ENCODE data around the gene APOB. TPM values are rescaled to one million over a fixed set of nuclear protein-coding genes. Genes with fewer than 3 reads are reported as not detected.

APOB gene
- polyA plus RNA-seq, 5 donors: 0.03 to 11.2 (median 0.06) TPM

GRCh38 chr2:21005700-21006422 is 38.0 kb downstream of the APOB start:
- DNase-seq: no peak

GRCh38 chr2:21005111-21005699 is 38.7 kb downstream of the APOB start:
- DNase-seq: no peak

GRCh38 chr2:21004181-21004572 is 39.7 kb downstream of the APOB start:
- DNase-seq: no peak

- DNase-seq: no peak
These were observed 40.2 kb downstream of the APOB start for GRCh38 chr2:21003572-21004180.

GRCh38 chr2:21002814-21003192 is 41.1 kb downstream of the APOB start:
- no peak for DNase-seq

GRCh38 chr2:21001988-21002813 is 41.7 kb downstream of the APOB start:
- no peak for DNase-seq

- DNase-seq: no peak
These were observed 42.5 kb downstream of the APOB start for GRCh38 chr2:21001225-21001946.

GRCh38 chr2:20999906-21000645 is 43.8 kb downstream of the APOB start:
- no peak for DNase-seq

- DNase-seq: no peak
These were observed 44.6 kb downstream of the APOB start for GRCh38 chr2:20998972-20999905.

GRCh38 chr2:20997953-20998722 is 45.7 kb downstream of the APOB start:
- no peak for DNase-seq

- no peak for DNase-seq
These were observed 49.7 kb downstream of the APOB start for GRCh38 chr2:20994130-20994529.

- DNase-seq: no peak
These were observed 51.6 kb downstream of the APOB start for GRCh38 chr2:20992201-20992711.

GRCh38 chr2:20990442-20991430 is 53.1 kb downstream of the APOB start:
- DNase-seq: no peak

- no peak for DNase-seq
These were observed 54.5 kb downstream of the APOB start for GRCh38 chr2:20989404-20989803.

- no peak for DNase-seq
These were observed 55.0 kb downstream of the APOB start for GRCh38 chr2:20988905-20989304.

GRCh38 chr2:20986024-20986939 is 57.6 kb downstream of the APOB start:
- no peak for DNase-seq

All from right lung (tissue), 5 donors.